Measurements from ENCODE around the gene DNPEP. TPM values are rescaled to one million over a fixed set of nuclear protein-coding genes. Genes with fewer than 3 reads are reported as not detected.

DNPEP gene
- total and polyA plus RNA-seq, 2 of the 4 experiments (the other 2 are of a cell fraction): 74.2 to 89.4 TPM

- Histone ChIP-seq H2AK9ac (replicated peaks; ENCODE audit: low read depth, low read length, poor library complexity) (no peak overlapping the region), H3K9ac (ENCODE audit: low read depth, low read length) (no peak overlapping the region), H3K4ac (ENCODE audit: low read depth, low read length) (0 out of 2 replicates have a peak overlapping the region, but pooled peaks have one; percentile 64), H4K8ac (ENCODE audit: low read depth in 2 of 2, low read length in 2 of 2) (peak overlapping the region in 1 of 2 experiments; percentile 47; a peak in 1 of 4 replicates), H3K36me3 (ENCODE audit: control insufficient read depth, insufficient read depth, low read length) (peaks cover 9% of the 10 kb centered on the region), H4K5ac (ENCODE audit: low read depth, low read length) (no peak overlapping the region), H3K56ac (ENCODE audit: extremely low read depth, insufficient read depth, low read length) (no peak overlapping the region), H3K27ac (ENCODE audit: insufficient read depth, low read length) (peak overlapping the region; percentile 57; the same call in 1 of the 2 replicates), H2BK120ac (ENCODE audit: low read depth, low read length) (peak overlapping the region; percentile 48; the same call in 1 of the 2 replicates), H4K91ac (ENCODE audit: insufficient read depth, low read depth, low read length) (no peak overlapping the region), H3K9me3 (ENCODE audit: control insufficient read depth, insufficient read depth, low read length) (no peaks in the 10 kb centered on the region), H2BK20ac (ENCODE audit: low read depth, low read length) (no peak overlapping the region), H4K20me1 (ENCODE audit: insufficient read depth, low read length) (peaks cover 6% of the 10 kb centered on the region; the same call in 1 of the 2 replicates), H3K4me2 (ENCODE audit: low read depth, low read length) (peak overlapping the region; percentile 3), H2BK5ac (ENCODE audit: low read depth, low read length, poor library complexity, severe bottlenecking) (peak overlapping the region; percentile 83), H2AK5ac (ENCODE audit: low read depth, low read length) (no peak overlapping the region; the same call in 1 of the 2 replicates), H3K14ac (replicated peaks; ENCODE audit: low read depth, low read length) (no peak overlapping the region), H3K27me3 (ENCODE audit: control insufficient read depth, insufficient read depth, low read length) (no peaks in the 10 kb centered on the region), H3K79me1 (ENCODE audit: low read depth in 1 of 2, low read length in 2 of 2) (no peaks in the 10 kb centered on the region), H3K23ac (ENCODE audit: low read depth, low read length) (no peak overlapping the region), H2AFZ (replicated peaks; ENCODE audit: low read length, poor library complexity) (no peak overlapping the region), H3K18ac (ENCODE audit: low read depth, low read length) (peak overlapping the region; percentile 22; the same call in 1 of the 2 replicates), H2BK15ac (ENCODE audit: low read depth, low read length) (no peak overlapping the region), H3K9me1 (ENCODE audit: insufficient read depth, low read length) (peaks cover 4% of the 10 kb centered on the region; the same call in 1 of the 2 replicates), H3K4me1 (ENCODE audit: control insufficient read depth, insufficient read depth, low read length) (peaks cover 2% of the 10 kb centered on the region), H3K4me3 (ENCODE audit: insufficient read depth, low read depth, low read length) (no peak overlapping the region)
- WGBS, 2 experiments (ENCODE audit: extremely low coverage in 2 of 2, insufficient read length in 1 of 2): no CpG with 5 or more reads among the region's 2 CpGs
- no TSS peak for BruUV-seq (replicated peaks)
- ATAC-seq (ENCODE audit: low read depth): peak; percentile 55
- DNase-seq: peak; percentile 69
- in situ Hi-C loops (cut with MboI; ENCODE audit: low sequenced_read_pairs): no loop called here
- intact Hi-C loops (cut with micrococcal nuclease): no loop called here
- TF ChIP-seq POLR2A (IDR thresholded peaks at IDR 0.05; ENCODE audit: low read depth, low read length): no peak
- TF ChIP-seq, protein P1, sequence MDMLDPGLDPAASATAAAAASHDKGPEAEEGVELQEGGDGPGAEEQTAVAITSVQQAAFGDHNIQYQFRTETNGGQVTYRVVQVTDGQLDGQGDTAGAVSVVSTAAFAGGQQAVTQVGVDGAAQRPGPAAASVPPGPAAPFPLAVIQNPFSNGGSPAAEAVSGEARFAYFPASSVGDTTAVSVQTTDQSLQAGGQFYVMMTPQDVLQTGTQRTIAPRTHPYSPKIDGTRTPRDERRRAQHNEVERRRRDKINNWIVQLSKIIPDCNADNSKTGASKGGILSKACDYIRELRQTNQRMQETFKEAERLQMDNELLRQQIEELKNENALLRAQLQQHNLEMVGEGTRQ (IDR thresholded peaks at IDR 0.05; ENCODE audit: low read depth, low read length): no peak
- TF ChIP-seq FOS (IDR thresholded peaks at IDR 0.05; ENCODE audit: low read depth, low read length): 0 out of 2 replicates have a peak, but pooled peaks have one; percentile 6
- TF ChIP-seq NFE2L2 (IDR thresholded peaks at IDR 0.05; ENCODE audit: low read depth, low read length): no peak
- no peak for TF ChIP-seq SMC3 (IDR thresholded peaks at IDR 0.05; ENCODE audit: low read depth, low read length)
- no peak; the same call in 1 of the 2 replicates for TF ChIP-seq MAZ (IDR thresholded peaks at IDR 0.05; ENCODE audit: borderline replicate concordance, low read depth, low read length)
- TF ChIP-seq MXI1 (IDR thresholded peaks at IDR 0.05; ENCODE audit: borderline replicate concordance, low read depth, low read length): no peak
- no peak for TF ChIP-seq MAFK (IDR thresholded peaks at IDR 0.05; ENCODE audit: low read depth, low read length)
- peak; percentile 88 for TF ChIP-seq CEBPB (IDR thresholded peaks at IDR 0.05; ENCODE audit: low read depth, low read length)
- TF ChIP-seq, protein P2, sequence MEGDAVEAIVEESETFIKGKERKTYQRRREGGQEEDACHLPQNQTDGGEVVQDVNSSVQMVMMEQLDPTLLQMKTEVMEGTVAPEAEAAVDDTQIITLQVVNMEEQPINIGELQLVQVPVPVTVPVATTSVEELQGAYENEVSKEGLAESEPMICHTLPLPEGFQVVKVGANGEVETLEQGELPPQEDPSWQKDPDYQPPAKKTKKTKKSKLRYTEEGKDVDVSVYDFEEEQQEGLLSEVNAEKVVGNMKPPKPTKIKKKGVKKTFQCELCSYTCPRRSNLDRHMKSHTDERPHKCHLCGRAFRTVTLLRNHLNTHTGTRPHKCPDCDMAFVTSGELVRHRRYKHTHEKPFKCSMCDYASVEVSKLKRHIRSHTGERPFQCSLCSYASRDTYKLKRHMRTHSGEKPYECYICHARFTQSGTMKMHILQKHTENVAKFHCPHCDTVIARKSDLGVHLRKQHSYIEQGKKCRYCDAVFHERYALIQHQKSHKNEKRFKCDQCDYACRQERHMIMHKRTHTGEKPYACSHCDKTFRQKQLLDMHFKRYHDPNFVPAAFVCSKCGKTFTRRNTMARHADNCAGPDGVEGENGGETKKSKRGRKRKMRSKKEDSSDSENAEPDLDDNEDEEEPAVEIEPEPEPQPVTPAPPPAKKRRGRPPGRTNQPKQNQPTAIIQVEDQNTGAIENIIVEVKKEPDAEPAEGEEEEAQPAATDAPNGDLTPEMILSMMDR (conservative IDR thresholded peaks at IDR 0.05; ENCODE audit: low read depth, low read length): no peak
- TF ChIP-seq CHD1 (IDR thresholded peaks at IDR 0.05; ENCODE audit: low read depth, low read length): no peak
- no peak for TF ChIP-seq BHLHE40 (IDR thresholded peaks at IDR 0.05; ENCODE audit: low read depth, low read length)
- TF ChIP-seq RCOR1 (IDR thresholded peaks at IDR 0.05; ENCODE audit: insufficient replicate concordance, low read length): no peak
- dilution Hi-C loops (cut with HindIII; ENCODE audit: low sequenced_read_pairs, unreplicated experiment): no loop called here
- ChIA-PET POLR2A (ENCODE audit: unreplicated experiment) (interaction anchor here (0.9 kb wide), 1 partner anchor 13 kb away, joined by 3 read pairs; no protein-coding TSS in a partner anchor), CTCF (interaction anchor here (1.0 kb wide), 1 partner anchor 211 kb away, joined by 4 read pairs; no protein-coding TSS in a partner anchor)
Measured at GRCh38 chr2:219369447-219369861, 18.3 kb downstream of the DNPEP start.

Measured in IMR-90 (cell line).